Stimulated activated memory B cell treated with anti-CD40 and anti-IgM and Interleukin-4, amounts not matched to agents 10 μg/mL and 1 μg/mL and 100 μg/mL, for 72 hours (primary cell): ENCODE results near the gene IL21R.
A peak's percentile ranks its signal among the peaks of the same experiment; 100 is the strongest.

Source experiments
- ATAC-seq: fragments of 150-1000 bp; cut with Tn5 transposase; 2 replicates; pipeline ENCODE4 v1.10.0; 2021
- H3K27ac Mint-ChIP-seq: one replicate; pipeline ENCODE4 v1.8.0; 2022; ENCODE audit warnings: mild to moderate bottlenecking, mixed read lengths
- H3K27me3 Mint-ChIP-seq: one replicate; pipeline ENCODE4 v1.8.0; 2022; ENCODE audit warnings: mixed read lengths
- H3K36me3 Mint-ChIP-seq: one replicate; pipeline ENCODE4 v1.8.0; 2022; ENCODE audit warnings: mixed read lengths
- H3K4me1 Mint-ChIP-seq: one replicate; pipeline ENCODE4 v1.8.0; 2022; ENCODE audit warnings: mixed read lengths
- H3K4me3 Mint-ChIP-seq: one replicate; pipeline ENCODE4 v1.8.0; 2022; ENCODE audit warnings: mild to moderate bottlenecking, moderate library complexity, mixed read lengths
- H3K9me3 Mint-ChIP-seq: one replicate; pipeline ENCODE4 v1.8.0; 2022; ENCODE audit warnings: mixed read lengths

IL21R gene

GRCh38 chr16:27367461-27368357 lies 34.3 kb upstream of the IL21R start:
- no peaks in the 10 kb centered on the region for H3K27me3 Mint-ChIP-seq
- peak overlapping the region; percentile 63 for H3K4me3 Mint-ChIP-seq
- H3K27ac Mint-ChIP-seq, result peak overlapping the region; percentile 95
- H3K4me1 Mint-ChIP-seq, result peaks cover 38% of the 10 kb centered on the region
- H3K9me3 Mint-ChIP-seq, result peaks cover 3% of the 10 kb centered on the region
- H3K36me3 Mint-ChIP-seq, result peaks cover 27% of the 10 kb centered on the region
- peak; percentile 88 for ATAC-seq

GRCh38 chr16:27368358-27368722 lies 33.6 kb upstream of the IL21R start:
- Mint-ChIP-seq H3K4me3 (peak overlapping the region; percentile 63), H3K36me3 (peaks cover 20% of the 10 kb centered on the region), H3K27me3 (no peaks in the 10 kb centered on the region), H3K4me1 (peaks cover 37% of the 10 kb centered on the region), H3K9me3 (peaks cover 3% of the 10 kb centered on the region), H3K27ac (peak overlapping the region; percentile 95)
- no peak for ATAC-seq

DNA sequence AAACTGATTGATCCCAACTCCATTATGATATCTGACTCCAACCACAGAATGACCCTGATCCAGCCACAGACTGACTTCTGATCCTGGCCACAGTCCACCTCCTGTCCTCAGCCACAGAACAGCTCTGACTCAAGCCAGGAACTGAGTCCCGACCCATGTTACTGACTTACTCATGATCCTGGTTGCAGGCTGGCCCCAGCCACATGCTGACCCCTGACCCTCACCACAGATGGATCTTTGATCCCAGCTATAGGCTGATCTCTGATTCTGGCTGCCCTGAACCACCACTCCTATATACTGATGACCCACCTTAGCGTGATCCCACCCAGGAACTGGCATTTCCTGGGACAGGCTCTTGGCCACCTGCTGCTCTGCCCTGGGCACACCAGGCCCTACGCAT lies 32.2 kb upstream of the IL21R start:
- peak overlapping the region; percentile 17 for H3K27ac Mint-ChIP-seq
- H3K4me3 Mint-ChIP-seq, result no peak overlapping the region
- H3K9me3 Mint-ChIP-seq, result peaks cover 3% of the 10 kb centered on the region
- ATAC-seq, result no peak
- H3K36me3 Mint-ChIP-seq, result peaks cover 6% of the 10 kb centered on the region
- H3K4me1 Mint-ChIP-seq, result peaks cover 23% of the 10 kb centered on the region
- H3K27me3 Mint-ChIP-seq, result no peaks in the 10 kb centered on the region

GRCh38 chr16:27370318-27370717 lies 31.7 kb upstream of the IL21R start:
- H3K27me3 Mint-ChIP-seq, result no peaks in the 10 kb centered on the region
- H3K4me3 Mint-ChIP-seq, result no peak overlapping the region
- H3K4me1 Mint-ChIP-seq, result peaks cover 22% of the 10 kb centered on the region
- peaks cover under 1% of the 10 kb centered on the region for H3K36me3 Mint-ChIP-seq
- H3K9me3 Mint-ChIP-seq, result peaks cover 3% of the 10 kb centered on the region
- peak overlapping the region; percentile 17 for H3K27ac Mint-ChIP-seq
- ATAC-seq, result no peak

DNA sequence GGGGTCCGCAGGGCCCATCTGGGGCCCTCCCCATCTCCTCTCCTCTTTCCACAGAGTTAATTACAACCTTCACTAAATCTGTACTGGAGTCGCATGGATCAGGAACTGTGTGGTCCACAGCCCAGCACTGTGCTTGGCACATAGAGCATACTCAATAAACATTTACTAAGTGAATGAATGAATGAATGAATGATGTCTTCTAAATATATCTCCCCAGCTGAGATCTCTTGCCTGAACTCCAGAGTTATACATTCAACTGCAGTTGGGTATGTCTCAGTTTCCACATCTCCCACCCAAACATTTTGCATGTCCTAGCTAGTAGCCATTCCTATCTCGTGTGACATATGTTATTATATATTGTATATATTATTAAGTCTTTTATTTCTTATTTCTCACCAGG lies 28.7 kb upstream of the IL21R start:
- Mint-ChIP-seq H3K4me3 (no peak overlapping the region), H3K36me3 (no peaks in the 10 kb centered on the region), H3K9me3 (peaks cover 3% of the 10 kb centered on the region), H3K27ac (no peak overlapping the region), H3K27me3 (no peaks in the 10 kb centered on the region), H3K4me1 (peaks cover 25% of the 10 kb centered on the region)
- ATAC-seq, result no peak

- Mint-ChIP-seq H3K9me3 (peaks cover 3% of the 10 kb centered on the region), H3K4me3 (no peak overlapping the region), H3K27ac (no peak overlapping the region), H3K36me3 (no peaks in the 10 kb centered on the region), H3K4me1 (peaks cover 29% of the 10 kb centered on the region), H3K27me3 (no peaks in the 10 kb centered on the region)
- ATAC-seq, result peak; percentile 68
Measured at GRCh38 chr16:27374221-27374803, 27.7 kb upstream of the IL21R start.

- Mint-ChIP-seq H3K36me3 (no peaks in the 10 kb centered on the region), H3K9me3 (peaks cover 3% of the 10 kb centered on the region), H3K27me3 (no peaks in the 10 kb centered on the region), H3K27ac (no peak overlapping the region), H3K4me3 (no peak overlapping the region), H3K4me1 (peaks cover 29% of the 10 kb centered on the region)
- peak; percentile 77 for ATAC-seq
Measured at GRCh38 chr16:27374804-27375425, 27.1 kb upstream of the IL21R start.

- Mint-ChIP-seq H3K9me3 (no peaks in the 10 kb centered on the region), H3K27ac (peak overlapping the region; percentile 68), H3K36me3 (no peaks in the 10 kb centered on the region), H3K4me1 (peaks cover 36% of the 10 kb centered on the region), H3K27me3 (peaks cover 14% of the 10 kb centered on the region), H3K4me3 (peak overlapping the region; percentile 43)
- ATAC-seq, result peak; percentile 70
Measured at GRCh38 chr16:27377666-27378485, 24.1 kb upstream of the IL21R start.

GRCh38 chr16:27378871-27379481 lies 23.0 kb upstream of the IL21R start:
- peak; percentile 53 for ATAC-seq
- peak overlapping the region; percentile 2 for H3K4me3 Mint-ChIP-seq
- H3K9me3 Mint-ChIP-seq, result peaks cover 3% of the 10 kb centered on the region
- H3K4me1 Mint-ChIP-seq, result peaks cover 40% of the 10 kb centered on the region
- H3K36me3 Mint-ChIP-seq, result no peaks in the 10 kb centered on the region
- H3K27me3 Mint-ChIP-seq, result peaks cover 14% of the 10 kb centered on the region
- H3K27ac Mint-ChIP-seq, result peak overlapping the region; percentile 68

GRCh38 chr16:27379919-27380318 lies 22.1 kb upstream of the IL21R start:
- H3K9me3 Mint-ChIP-seq, result peaks cover 8% of the 10 kb centered on the region
- H3K4me3 Mint-ChIP-seq, result no peak overlapping the region
- no peak for ATAC-seq
- no peak overlapping the region for H3K27ac Mint-ChIP-seq
- H3K27me3 Mint-ChIP-seq, result peaks cover 14% of the 10 kb centered on the region
- H3K4me1 Mint-ChIP-seq, result peaks cover 47% of the 10 kb centered on the region
- peaks cover 7% of the 10 kb centered on the region for H3K36me3 Mint-ChIP-seq

DNA sequence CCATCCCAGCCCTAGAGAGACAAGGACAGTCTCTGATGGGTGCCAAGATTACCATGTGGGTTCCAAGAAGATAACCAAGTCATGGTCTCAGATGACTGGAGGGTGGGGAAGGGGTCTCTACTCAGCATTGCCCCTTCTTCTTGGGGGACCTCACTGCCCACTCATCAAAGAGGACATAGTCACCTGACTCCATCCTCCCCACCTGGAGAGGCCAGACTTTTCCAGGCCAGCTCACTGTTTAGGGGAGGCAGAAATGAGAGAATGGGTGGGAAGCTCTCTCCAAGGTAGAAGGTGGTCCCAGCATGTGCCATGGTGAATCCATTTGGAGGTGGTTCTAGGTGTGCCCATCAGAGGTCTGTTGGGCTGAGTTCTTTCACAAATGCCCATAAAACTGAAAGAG lies 20.7 kb upstream of the IL21R start:
- ATAC-seq, result no peak
- Mint-ChIP-seq H3K27ac (peak overlapping the region; percentile 11), H3K27me3 (peaks cover 16% of the 10 kb centered on the region), H3K9me3 (peaks cover 8% of the 10 kb centered on the region), H3K4me3 (no peak overlapping the region), H3K36me3 (peaks cover 7% of the 10 kb centered on the region), H3K4me1 (peaks cover 47% of the 10 kb centered on the region)

DNA sequence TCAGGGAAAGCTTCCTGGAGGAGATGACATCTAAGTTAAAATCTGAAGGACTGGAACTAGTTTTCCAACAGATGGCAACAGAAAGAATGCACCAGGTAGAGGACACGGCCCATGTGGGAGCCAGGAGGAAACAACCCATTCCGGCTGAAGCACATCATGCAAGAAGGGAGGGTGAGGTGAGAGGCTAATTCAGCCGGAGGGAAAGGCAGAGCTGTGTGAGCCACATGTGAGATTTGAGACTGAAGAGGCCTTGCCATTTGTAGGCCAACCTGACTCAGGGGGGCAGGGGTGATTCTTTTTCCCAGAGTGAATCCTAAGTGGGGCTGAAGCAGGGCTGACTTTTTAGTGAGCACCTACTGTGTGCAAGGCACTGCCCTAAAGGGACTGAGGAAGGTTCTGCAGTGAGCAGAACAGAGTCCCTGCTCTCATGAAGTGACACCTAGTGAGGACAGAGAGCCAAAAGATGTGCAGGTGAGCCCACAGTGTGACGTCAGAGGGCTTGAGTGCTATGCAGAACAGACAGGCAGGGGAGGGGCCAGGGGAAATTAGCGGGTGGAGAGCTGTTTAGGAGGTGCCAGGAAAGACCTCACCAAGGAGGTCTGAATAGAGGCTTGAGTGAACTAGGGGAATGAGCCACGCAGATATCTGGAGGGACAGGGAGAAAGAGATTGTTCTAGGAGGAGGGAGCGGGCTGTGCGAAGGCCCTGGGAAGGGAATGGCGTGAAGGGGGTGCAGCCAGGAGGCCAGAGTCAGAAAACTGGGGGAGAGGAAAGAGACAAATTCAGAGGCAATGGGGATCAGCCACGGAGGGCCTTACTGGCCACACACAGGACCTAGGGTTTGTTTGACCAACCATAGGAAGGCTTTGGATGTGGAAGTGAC lies 19.8 kb upstream of the IL21R start:
- Mint-ChIP-seq H3K27me3 (peaks cover 25% of the 10 kb centered on the region), H3K4me1 (peaks cover 39% of the 10 kb centered on the region), H3K36me3 (peaks cover 11% of the 10 kb centered on the region), H3K9me3 (peaks cover 8% of the 10 kb centered on the region), H3K27ac (no peak overlapping the region), H3K4me3 (no peak overlapping the region)
- ATAC-seq, result no peak

- Mint-ChIP-seq H3K27me3 (peaks cover 27% of the 10 kb centered on the region), H3K4me3 (no peak overlapping the region), H3K4me1 (peaks cover 29% of the 10 kb centered on the region), H3K27ac (peak overlapping the region; percentile 33), H3K9me3 (peaks cover 8% of the 10 kb centered on the region), H3K36me3 (peaks cover 11% of the 10 kb centered on the region)
- ATAC-seq, result peak; percentile 71
Measured at GRCh38 chr16:27383556-27384243, 18.3 kb upstream of the IL21R start.
